GM12878 (cell line): ENCODE measurements around the gene TMEM253. TPM values are rescaled to one million over a fixed set of nuclear protein-coding genes. Genes with fewer than 3 reads are reported as not detected.

Source experiments
- ATAC-seq: fragments of 200-7000 bp; cut with Tn5 transposase; 3 replicates; pipeline ENCODE4 v1.9.1; 2020; ENCODE audit warnings: mild to moderate bottlenecking, moderate library complexity
- BruUV-seq: library from RNA; stranded (reverse); fragments of 400-500 nt; replicated peaks from 2 replicates; lab custom pipeline; 2021; lab: Mats Ljungman, UMichigan
- CTCF ChIA-PET: fragments of 300-600 bp; sonication (Branson Sonifier 250); formaldehyde crosslinking; extraction: SDS; loops from one replicate; lab custom pipeline; 2021; ENCODE audit warnings: inconsistent platforms; lab: Yijun Ruan, JAX
- POLR2A ChIA-PET: fragments of 350-600 bp; formaldehyde crosslinking; extraction: SDS; loops from one replicate; lab custom pipeline; 2021; ENCODE audit warnings: inconsistent platforms; lab: Charles Lee
- RAD21 ChIA-PET: fragments of 300-600 bp; sonication (Branson Sonifier 250); formaldehyde crosslinking; loops from one replicate; lab custom pipeline; 2023; ENCODE audit warnings: antibody characterized with exemption; ENCODE audit not compliant: unreplicated experiment; lab: Charles Lee
- SMC1A ChIA-PET: fragments of 300-600 bp; sonication (Branson Sonifier 250); formaldehyde crosslinking; loops from one replicate; lab custom pipeline; 2023; ENCODE audit not compliant: unreplicated experiment, uncharacterized antibody; lab: Charles Lee
- DNase-seq: peaks from one replicate; pipeline ENCODE4 v3.0.0-alpha.2; 2011; ENCODE audit warnings: low read depth, low spot score
- FAIRE-seq: peaks from 3 replicates; lab custom pipeline; 2011; peaks lifted over from hg19 to GRCh38; lab: Jason Lieb, UNC
- H2AFZ ChIP-seq: 2 replicates; pipeline ENCODE4 v1.6.0; 2011; ENCODE audit warnings: low read depth, low read length, control low read depth; ENCODE audit not compliant: control insufficient read depth
- H3K27ac ChIP-seq: 2 replicates; pipeline ENCODE4 v1.5.1; 2011; ENCODE audit warnings: control low read depth; ENCODE audit not compliant: control insufficient read depth, insufficient read depth
- H3K27me3 ChIP-seq, 2 experiments: replicated peaks in 1 of 2; 2 replicates each; pipeline versions ENCODE4 v1.6.0 to v1.6.1; 2011; ENCODE audit warnings: low read length in 1 of 2; ENCODE audit not compliant: control insufficient read depth in 2 of 2, insufficient read depth in 2 of 2
- H3K36me3 ChIP-seq, 2 experiments: 2 replicates each; pipeline ENCODE4 v1.5.1; 2011; ENCODE audit warnings: low read length in 1 of 2; ENCODE audit not compliant: control insufficient read depth in 2 of 2, insufficient read depth in 2 of 2
- H3K4me1 ChIP-seq: 2 replicates; pipeline ENCODE4 v1.6.1; 2011; ENCODE audit warnings: mild to moderate bottlenecking, low read length, moderate library complexity, mixed read lengths; ENCODE audit not compliant: control insufficient read depth, insufficient read depth
- H3K4me2 ChIP-seq: 2 replicates; pipeline ENCODE4 v1.6.0; 2011; ENCODE audit warnings: control low read depth; ENCODE audit not compliant: control insufficient read depth, insufficient read depth
- H3K4me3 ChIP-seq: fragments of 200-600 bp; sonication (generic); 2 replicates; pipeline ENCODE4 v1.5.1; 2016
- H3K79me2 ChIP-seq: 2 replicates; pipeline ENCODE4 v1.6.0; 2011; ENCODE audit warnings: low read length; ENCODE audit not compliant: control insufficient read depth, insufficient read depth
- H3K9ac ChIP-seq: 2 replicates; pipeline ENCODE4 v1.8.0; 2011; ENCODE audit warnings: low read length, control low read depth, mixed read lengths; ENCODE audit not compliant: control insufficient read depth, insufficient read depth
- H3K9me3 ChIP-seq: replicated peaks from 3 replicates; pipeline ENCODE4 v1.5.1; 2011; ENCODE audit warnings: mild to moderate bottlenecking, low read length; ENCODE audit not compliant: control insufficient read depth, insufficient read depth
- H4K20me1 ChIP-seq: 2 replicates; pipeline ENCODE4 v1.6.0; 2011; ENCODE audit not compliant: control insufficient read depth, insufficient read depth
- ASH2L ChIP-seq: fragments of 300-600, 200-600 bp; sonication (generic); IDR thresholded peaks from 2 replicates; pipeline ENCODE4 v1.6.1; 2017; ENCODE audit warnings: low read depth, mild to moderate bottlenecking, borderline replicate concordance
- CHD1 ChIP-seq: IDR thresholded peaks from 2 replicates; pipeline ENCODE4 v1.6.1; 2012; ENCODE audit warnings: low read depth, low read length, improper control_type of control experiment
- CHD4 ChIP-seq: fragments of 200-600 bp; sonication (generic); IDR thresholded peaks from 2 replicates; pipeline ENCODE4 v1.6.1; 2016; ENCODE audit warnings: mild to moderate bottlenecking
- DPF2 ChIP-seq: fragments of 450-650 bp; IDR thresholded peaks from 2 replicates; pipeline ENCODE4 v1.6.1; 2017; ENCODE audit warnings: mild to moderate bottlenecking
- IRF4 ChIP-seq: IDR thresholded peaks from 2 replicates; pipeline ENCODE4 v1.6.1; 2011; ENCODE audit warnings: low read depth, low read length
- NBN ChIP-seq: fragments of 450-650 bp; IDR thresholded peaks from 2 replicates; pipeline ENCODE4 v1.6.1; 2016
- NFXL1 ChIP-seq: fragments of 450-650 bp; IDR thresholded peaks from 2 replicates; pipeline ENCODE4 v1.6.1; 2017; ENCODE audit warnings: antibody characterized with exemption, mild to moderate bottlenecking, borderline replicate concordance
- PBX3 ChIP-seq: IDR thresholded peaks from 2 replicates; pipeline ENCODE4 v1.6.1; 2011; ENCODE audit warnings: mild to moderate bottlenecking, low read depth, low read length, moderate library complexity; ENCODE audit not compliant: insufficient replicate concordance
- POLR2A ChIP-seq: IDR thresholded peaks from 2 replicates; pipeline ENCODE4 v1.6.1; 2011; ENCODE audit warnings: low read depth, mild to moderate bottlenecking, low read length
- RB1 ChIP-seq: fragments of 450-650 bp; formaldehyde crosslinking; IDR thresholded peaks from 2 replicates; pipeline ENCODE4 v1.6.1; 2017; ENCODE audit warnings: mild to moderate bottlenecking, borderline replicate concordance
- SIN3A ChIP-seq: IDR thresholded peaks from 2 replicates; pipeline ENCODE4 v1.6.1; 2012; ENCODE audit warnings: low read depth, low read length, improper control_type of control experiment
- SKIL ChIP-seq: fragments of 450-650 bp; IDR thresholded peaks from 2 replicates; pipeline ENCODE4 v1.6.1; 2017; ENCODE audit warnings: mild to moderate bottlenecking, low read depth, inconsistent platforms; ENCODE audit not compliant: poor library complexity, severe bottlenecking
- SP1 ChIP-seq: IDR thresholded peaks from one replicate; pipeline ENCODE4 v1.6.1; 2011; ENCODE audit warnings: low read depth, low read length
- SUPT20H ChIP-seq: IDR thresholded peaks from 2 replicates; pipeline ENCODE4 v1.6.1; 2011; ENCODE audit warnings: low read depth, mild to moderate bottlenecking, low read length, moderate library complexity, borderline replicate concordance; ENCODE audit not compliant: control insufficient read depth
- SUZ12 ChIP-seq: fragments of 200-600 bp; sonication (generic); IDR thresholded peaks from one replicate; pipeline ENCODE4 v1.6.1; 2018; ENCODE audit warnings: antibody characterized with exemption, mild to moderate bottlenecking; ENCODE audit not compliant: unreplicated experiment
- TCF3 ChIP-seq: IDR thresholded peaks from 2 replicates; pipeline ENCODE4 v1.6.1; 2012; ENCODE audit warnings: low read depth, mild to moderate bottlenecking, low read length, borderline replicate concordance; ENCODE audit not compliant: insufficient read depth
- YY1 ChIP-seq: IDR thresholded peaks from 2 replicates; pipeline ENCODE4 v1.6.1; 2011; ENCODE audit warnings: low read depth, mild to moderate bottlenecking, low read length
- ZBTB11 ChIP-seq: fragments of 450-650 bp; formaldehyde crosslinking; IDR thresholded peaks from 2 replicates; pipeline ENCODE4 v1.5.0; 2022; ENCODE audit warnings: mild to moderate bottlenecking, missing genetic modification characterization
- WGBS: methylation state at CpG from one replicate; pipeline ENCODE4 v1.1.6; 2016; ENCODE audit warnings: low lambda C conversion rate; ENCODE audit not compliant: insufficient replicate concordance, insufficient coverage; ENCODE audit errors: missing lambda C conversion rate; 5-methylcytosine and 5-hydroxymethylcytosine counted together
- in situ Hi-C: fragments of 300-500 bp; cut with MboI; formaldehyde crosslinking; loops from 9 replicates; pipeline ENCODE4 v1.14.3; 2018; ENCODE audit warnings: mixed read lengths
- intact Hi-C: fragments of 100-400 bp; cut with micrococcal nuclease; formaldehyde crosslinking; loops from one replicate; pipeline ENCODE4 v1.14.2; 2022; ENCODE audit not compliant: unreplicated experiment
- polyA plus RNA-seq, 11 experiments: library from polyadenylated mRNA; depleted of rRNA in 4 of 11; unstranded in 6 of 11; stranded (reverse) in 5 of 11; fragments of >200 nt; fragmentation: Nextera tagmentation in 4 of 11; fragmentation: Illumina TruSeq in 1 of 11; extraction: Ambion mirVana in 4 of 11; extraction: Trizol in 1 of 11; gene quantifications; 1 replicate in 1 of 11; 2 replicates in 10 of 11; pipeline versions ENCODE4 v1.2.1 to v1.2.3, GENCODE V29; 2011 to 2016; ENCODE audit warnings: inconsistent platforms in 2 of 11, missing spikeins in 2 of 11, low read depth in 1 of 11
- total RNA-seq, 4 experiments: library from RNA; depleted of rRNA in 3 of 4; stranded (reverse); fragments of >200 nt in 3 of 4; fragmentation: Illumina TruSeq in 1 of 4; extraction: Trizol in 1 of 4; gene quantifications; 2 replicates each; pipeline versions ENCODE4 v1.2.1 to v1.2.3, GENCODE V29; 2013 to 2021

TMEM253 gene
- total and polyA plus RNA-seq, 10 of the 15 experiments (the other 5 are each of a cell fraction or from before 2014, with no cell fraction given) = 0.11 to 0.48 TPM; not detected in 8

- ChIA-PET CTCF (interaction anchor here (0.8 to 10.6 kb wide), 8 partner anchors 8 to 417 kb away, joined by 3 to 253 read pairs (median 9); partner anchors contain the start of genes SALL2 and TMEM253), POLR2A (interaction anchor here (0.6 to 1.6 kb wide), 3 partner anchors 38 to 239 kb away, joined by 4 to 6 read pairs (median 5); no protein-coding TSS in a partner anchor), RAD21 (interaction anchor here (1.2 to 3.3 kb wide), 4 partner anchors 17 to 95 kb away, joined by 4 to 13 read pairs (median 8); partner anchors contain the start of gene ARHGEF40), SMC1A (interaction anchor here (0.6 to 8.3 kb wide), 11 partner anchors 10 to 272 kb away, joined by 3 to 78 read pairs (median 3); no protein-coding TSS in a partner anchor)
- no peaks in the 10 kb centered on the region for H3K79me2 ChIP-seq
- peak overlapping the region; percentile 52 for H3K27ac ChIP-seq
- FAIRE-seq (no peak), ATAC-seq (peak; percentile 85), DNase-seq (peak; percentile 57)
- intact Hi-C loops = no loop called here
- no peaks in the 10 kb centered on the region for H4K20me1 ChIP-seq
- no peak overlapping the region for H3K4me3 ChIP-seq
- H3K9ac ChIP-seq = no peak overlapping the region
- no TSS peak for BruUV-seq
- no peaks in the 10 kb centered on the region for H3K27me3 ChIP-seq
- peak overlapping the region; percentile 16 for H2AFZ ChIP-seq
- H3K9me3 ChIP-seq = no peaks in the 10 kb centered on the region; the same call in 2 of the 3 replicates
- H3K4me2 ChIP-seq = peak overlapping the region; percentile 53
- WGBS = 33% methylated on average over 6 of the region's 6 CpGs
- peaks cover 30% of the 10 kb centered on the region for H3K4me1 ChIP-seq
- no peaks in the 10 kb centered on the region for H3K36me3 ChIP-seq
- in situ Hi-C loops = no loop called here
- TF ChIP-seq YY1 (no peak), NFXL1 (no peak), ZBTB11 (CRISPR knock-in tag) (no peak), CHD1 (no peak), POLR2A (peak; percentile 40; the same call in 1 of the 2 replicates), SKIL (no peak), CHD4 (no peak), IRF4 (peak; percentile 95), ASH2L (0 out of 2 replicates have a peak, but pooled peaks have one; percentile 20), SUPT20H (no peak), RB1 (no peak), TCF3 (no peak), PBX3 (no peak), SUZ12 (no peak), SIN3A (no peak), NBN (no peak), DPF2 (no peak), SP1 (peak; percentile 47)
These were observed 8.7 kb downstream of the TMEM253 start for GRCh38 chr14:21109377-21110138.
